Kidney capillary endothelial cell (primary cell): ENCODE results near the gene MAMDC2.
"Not testable (repeated sequence)": the region's sequence is repeated elsewhere in the genome, so short reads cannot be mapped to it uniquely, and the experiment has no call there.

Experiments used
- DNase-seq: peaks from one replicate; pipeline ENCODE4 v3.0.0-alpha.2; 2018; ENCODE audit warnings: low spot score

Gene MAMDC2

GRCh38 chr9:70136632-70137031, 93.0 kb downstream of the MAMDC2 start:
- DNase-seq: no peak

DNA sequence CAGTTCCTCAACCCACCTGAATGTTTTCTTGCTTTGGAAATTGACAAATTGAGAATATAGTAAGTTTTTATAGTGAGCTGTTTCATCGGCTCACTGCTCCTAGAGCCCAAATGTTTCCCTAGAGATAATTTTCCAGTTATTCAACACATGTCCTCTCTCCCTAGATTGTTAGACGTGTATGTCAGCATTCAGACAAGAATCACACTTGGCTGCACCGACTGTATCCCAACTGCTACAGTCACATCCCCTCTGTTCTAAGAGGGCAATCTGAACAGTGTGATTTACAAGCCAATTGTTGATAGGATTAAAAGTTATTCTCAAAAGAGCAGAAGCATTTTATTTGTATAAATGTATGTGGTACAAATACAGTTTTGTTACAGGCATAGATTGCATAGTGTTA, 93.9 kb downstream of the MAMDC2 start:
- no peak for DNase-seq

DNA sequence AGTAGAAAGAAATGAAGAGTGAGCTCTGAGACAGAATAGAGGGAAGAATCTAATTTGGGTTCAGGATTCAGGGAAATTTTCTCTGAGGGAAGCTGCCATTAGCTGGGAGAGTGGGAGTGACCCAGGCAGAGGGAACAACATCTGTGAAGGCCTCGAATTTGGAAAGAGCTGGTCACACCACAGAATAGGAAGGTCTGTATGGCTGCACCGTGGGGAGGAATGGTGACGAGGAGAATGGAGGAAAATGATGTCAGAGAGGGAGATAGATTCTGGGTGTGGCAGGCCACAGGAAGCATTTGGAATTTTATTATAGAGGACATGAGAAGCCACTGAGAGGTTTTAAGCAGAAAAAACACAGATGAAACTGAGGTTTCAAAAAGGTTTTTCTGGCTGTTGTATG, 98.5 kb downstream of the MAMDC2 start:
- no peak for DNase-seq

- no peak for DNase-seq
Measured at GRCh38 chr9:70143394-70144130, 99.9 kb downstream of the MAMDC2 start.

DNA sequence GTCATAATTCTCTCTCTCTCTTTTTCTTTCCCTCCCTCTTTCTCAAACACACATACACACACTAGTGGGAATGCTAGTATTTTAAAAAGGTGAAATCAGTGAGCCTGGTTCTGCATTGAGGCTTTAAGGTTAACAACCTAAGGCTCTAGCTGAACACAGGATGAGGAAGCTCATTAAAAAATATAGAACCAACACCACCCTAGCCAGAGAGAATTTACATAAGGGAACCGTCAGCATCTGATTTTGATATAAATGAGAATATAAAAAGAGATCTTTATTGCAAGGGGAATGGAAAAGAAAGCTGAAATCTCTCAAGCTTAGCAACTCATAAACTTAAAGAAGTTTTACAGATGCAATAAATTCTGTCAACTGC, 100.5 kb downstream of the MAMDC2 start:
- no peak for DNase-seq

DNA sequence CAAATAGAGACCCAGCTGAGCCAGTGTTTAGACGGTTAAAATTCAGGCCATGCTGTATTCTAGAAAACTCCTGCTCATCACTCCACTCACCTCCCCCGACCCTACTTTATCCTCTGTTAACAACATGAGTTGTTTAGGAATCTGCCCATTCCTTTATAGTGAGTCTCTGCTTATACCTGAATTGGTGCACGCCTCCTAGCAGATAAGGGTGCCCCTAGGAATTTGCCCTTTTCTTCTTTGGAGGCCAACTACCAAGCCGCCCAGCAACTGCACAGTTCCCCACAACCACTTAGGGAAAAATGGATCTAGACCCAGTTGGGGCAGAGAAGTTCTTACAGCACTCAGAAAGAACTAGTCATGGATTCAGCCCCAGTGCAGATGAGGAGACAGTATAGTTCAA, 102.3 kb downstream of the MAMDC2 start:
- DNase-seq: no peak

GRCh38 chr9:70147196-70147595, 103.5 kb downstream of the MAMDC2 start:
- DNase-seq: no peak

DNA sequence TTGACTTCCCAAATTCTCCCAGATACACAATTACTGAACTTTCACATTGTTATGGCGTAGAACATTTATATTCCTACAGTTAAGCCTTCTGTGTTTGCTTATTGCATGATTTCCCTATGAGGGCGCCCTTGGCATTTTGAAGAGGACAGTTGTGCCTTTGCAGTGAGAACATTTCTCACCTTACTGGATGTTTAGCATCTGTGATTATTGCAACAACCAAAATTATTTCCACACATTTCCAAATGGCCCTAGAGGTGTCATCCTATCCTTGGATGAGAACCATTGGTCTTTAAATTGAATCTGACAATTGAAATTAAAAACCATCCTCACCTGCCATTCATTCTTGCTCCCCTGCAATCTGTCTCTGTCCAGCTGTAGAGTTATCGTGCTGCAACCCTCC, 104.0 kb downstream of the MAMDC2 start:
- DNase-seq: no peak

DNA sequence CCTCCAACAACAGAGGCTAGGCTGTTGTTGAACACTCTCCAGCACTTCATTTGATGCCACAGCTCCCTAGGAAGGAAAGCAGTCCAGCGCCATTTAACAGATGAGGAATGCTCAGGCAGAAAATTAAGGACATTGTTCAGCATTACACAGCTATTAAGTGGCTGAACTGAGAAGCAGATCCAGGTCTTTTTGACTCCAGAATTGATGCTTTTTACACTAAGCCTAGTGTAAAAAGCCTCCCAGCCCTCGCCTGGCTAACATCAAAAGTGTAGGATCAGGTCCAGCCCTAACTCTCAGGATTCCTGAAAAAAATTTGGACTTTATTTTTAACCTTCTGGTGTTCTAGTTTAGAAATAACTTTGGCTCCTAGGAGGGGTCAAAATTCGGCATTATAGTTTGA, 108.7 kb downstream of the MAMDC2 start:
- DNase-seq: no peak

DNA sequence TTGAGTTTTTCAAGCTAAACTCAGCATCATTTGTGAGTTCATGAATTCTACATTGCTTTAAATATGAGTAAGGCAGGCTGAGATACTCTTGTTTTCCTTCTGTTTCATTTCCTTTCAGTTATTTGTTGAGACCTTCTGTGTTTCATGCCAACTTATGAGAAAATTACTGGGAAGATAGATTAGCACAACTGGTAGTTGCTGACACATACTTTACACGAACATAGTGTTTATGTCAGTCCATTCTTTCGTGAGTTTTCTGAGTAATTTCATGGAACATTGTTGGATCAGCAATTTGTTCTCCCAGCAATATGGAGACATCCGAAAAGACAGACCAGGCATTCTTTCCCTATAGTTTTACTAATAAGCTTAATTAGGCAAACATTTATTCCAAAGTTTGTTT, 113.1 kb downstream of the MAMDC2 start:
- no peak for DNase-seq

- no peak for DNase-seq
Measured at GRCh38 chr9:70159630-70160029, 116.0 kb downstream of the MAMDC2 start.

GRCh38 chr9:70160686-70161600, 117.3 kb downstream of the MAMDC2 start:
- no peak for DNase-seq

- DNase-seq: no peak
Measured at GRCh38 chr9:70165006-70165602, 121.5 kb downstream of the MAMDC2 start.

DNA sequence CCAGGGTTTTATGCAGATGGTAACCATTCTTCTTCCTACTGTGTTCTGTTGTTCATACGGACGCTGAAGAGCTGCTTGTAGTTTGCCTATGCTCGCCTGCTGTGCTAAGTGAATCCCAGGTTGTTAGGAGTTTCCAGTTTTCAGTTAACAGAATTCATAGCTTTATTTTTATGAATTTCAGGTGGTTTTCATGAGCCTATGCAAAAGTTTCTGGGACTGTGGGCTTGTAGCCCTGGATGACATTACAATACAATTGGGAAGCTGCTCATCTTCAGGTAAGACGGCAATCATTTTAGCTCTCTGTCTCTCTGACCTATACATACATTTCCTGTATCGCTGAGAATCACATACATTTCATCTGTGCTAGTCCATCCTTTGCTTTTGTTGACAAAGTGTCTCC, 124.9 kb downstream of the MAMDC2 start:
- no peak for DNase-seq

DNA sequence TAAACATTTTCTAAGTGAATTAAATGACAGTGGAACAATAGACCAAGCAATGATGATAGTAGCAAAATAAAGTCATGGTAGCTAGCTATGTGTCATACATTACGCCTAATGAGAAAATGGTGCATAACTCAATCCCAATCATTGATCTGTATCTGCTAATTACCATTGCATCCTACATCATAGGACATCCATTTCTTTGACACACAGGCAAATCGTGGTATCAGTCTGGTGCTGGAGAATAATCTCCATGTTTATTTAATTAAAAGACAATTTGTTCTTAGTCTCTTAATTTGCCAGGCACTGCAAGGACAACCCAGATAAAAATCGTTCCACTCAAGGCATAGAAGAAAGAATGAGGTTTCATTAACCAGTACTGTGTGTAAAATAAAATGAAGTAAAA, 125.6 kb downstream of the MAMDC2 start:
- DNase-seq: no peak

GRCh38 chr9:70170151-70170790, 126.6 kb downstream of the MAMDC2 start:
- no peak for DNase-seq

- DNase-seq: no peak
Measured at GRCh38 chr9:70172532-70172931, 128.9 kb downstream of the MAMDC2 start.

GRCh38 chr9:70177121-70177520, 133.5 kb downstream of the MAMDC2 start:
- no peak for DNase-seq

DNA sequence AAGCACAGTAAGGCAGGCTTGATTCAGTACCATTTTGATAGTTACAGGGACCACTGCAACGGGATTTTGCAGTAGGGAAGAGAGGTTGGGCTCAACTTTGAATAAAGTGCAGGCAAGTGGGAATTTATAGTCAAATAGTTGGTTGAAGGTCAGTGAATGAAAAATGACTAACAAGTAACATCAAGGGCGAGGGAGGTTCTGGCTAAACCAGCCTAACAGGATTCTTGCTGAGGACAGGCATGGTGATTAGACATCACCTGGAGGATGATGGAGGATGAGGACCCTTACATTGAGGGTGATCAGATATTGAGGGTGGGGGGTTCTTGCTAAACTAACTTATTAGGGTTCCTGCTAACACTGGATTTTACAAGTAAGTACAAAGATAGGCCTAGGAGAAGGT, 149.1 kb downstream of the MAMDC2 start:
- DNase-seq: no peak

GRCh38 chr9:70195456-70195855, 151.8 kb downstream of the MAMDC2 start:
- no peak for DNase-seq

GRCh38 chr9:70197216-70198044, 153.8 kb downstream of the MAMDC2 start:
- DNase-seq: no peak

DNA sequence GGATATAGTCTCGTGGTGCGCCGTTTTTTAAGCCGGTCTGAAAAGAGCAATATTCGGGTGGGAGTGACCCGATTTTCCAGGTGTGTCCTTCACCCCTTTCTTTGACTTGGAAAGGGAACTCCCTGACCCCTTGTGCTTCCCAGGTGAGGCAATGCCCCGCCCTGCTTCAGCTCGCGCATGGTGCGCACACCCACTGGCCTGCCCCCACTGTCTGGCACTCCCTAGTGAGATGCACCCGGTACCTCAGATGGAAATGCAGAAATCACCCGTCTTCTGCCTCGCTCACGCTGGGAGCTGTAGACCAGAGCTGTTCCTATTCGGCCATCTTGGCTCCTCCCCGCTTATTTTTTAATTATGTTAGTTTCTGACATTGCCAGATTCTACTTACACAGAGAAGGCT, 161.1 kb downstream of the MAMDC2 start:
- not testable (repeated sequence) for DNase-seq
